Measurements from ENCODE around the gene HSPA12B. TPM values are rescaled to one million over a fixed set of nuclear protein-coding genes. Genes with fewer than 3 reads are reported as not detected.
A peak's percentile ranks its signal among the peaks of the same experiment; 100 is the strongest.

Gene HSPA12B
- total and polyA plus RNA-seq, 2 of the 13 experiments (the other 11 are each of a cell fraction or from before 2014, with no cell fraction given): 0.01 TPM; not detected in 1

DNA sequence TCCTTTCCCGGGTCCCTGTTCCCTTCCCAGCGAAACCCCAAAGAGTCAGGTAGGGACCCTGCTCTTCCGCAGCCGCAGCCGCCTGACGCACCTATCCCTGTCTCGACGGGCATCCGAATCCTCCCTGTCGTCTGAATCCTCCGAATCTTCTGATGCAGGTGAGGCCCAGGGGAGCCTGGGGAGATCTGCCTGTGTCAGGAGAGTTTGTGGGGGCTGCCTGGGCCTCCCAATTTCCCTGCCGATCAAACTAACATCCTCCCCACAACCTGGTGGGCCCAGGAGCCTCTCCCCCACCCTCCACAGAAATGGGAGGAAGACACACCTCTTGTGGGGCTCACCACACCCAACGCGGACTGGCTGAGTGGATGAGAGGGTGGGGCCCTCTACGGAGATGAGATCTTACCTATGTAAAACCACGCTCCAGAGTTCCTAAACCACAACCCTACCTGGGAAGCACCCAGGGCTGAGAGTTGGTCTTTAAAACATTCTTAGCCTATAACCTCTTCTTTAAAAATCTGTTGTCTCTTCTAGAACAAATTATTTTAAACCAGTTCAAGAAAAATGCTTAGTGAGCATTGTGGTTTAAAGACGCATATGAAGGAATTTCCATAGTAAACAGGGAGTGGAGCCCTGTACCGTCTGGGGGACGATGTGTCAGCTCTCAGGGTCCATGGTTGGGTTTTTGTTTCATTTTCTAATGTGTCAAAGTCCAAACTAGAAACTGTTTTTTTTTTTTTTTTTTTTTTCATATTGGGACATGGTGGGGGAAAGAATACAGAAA is 65.3 kb downstream of the HSPA12B start (continued):
- TF ChIP-seq, protein P1, sequence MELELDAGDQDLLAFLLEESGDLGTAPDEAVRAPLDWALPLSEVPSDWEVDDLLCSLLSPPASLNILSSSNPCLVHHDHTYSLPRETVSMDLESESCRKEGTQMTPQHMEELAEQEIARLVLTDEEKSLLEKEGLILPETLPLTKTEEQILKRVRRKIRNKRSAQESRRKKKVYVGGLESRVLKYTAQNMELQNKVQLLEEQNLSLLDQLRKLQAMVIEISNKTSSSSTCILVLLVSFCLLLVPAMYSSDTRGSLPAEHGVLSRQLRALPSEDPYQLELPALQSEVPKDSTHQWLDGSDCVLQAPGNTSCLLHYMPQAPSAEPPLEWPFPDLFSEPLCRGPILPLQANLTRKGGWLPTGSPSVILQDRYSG (CRISPR knock-in tag; IDR thresholded peaks at IDR 0.05): no peak
- TF ChIP-seq SMAD1 (CRISPR knock-in tag; IDR thresholded peaks at IDR 0.05; ENCODE audit: borderline replicate concordance, low read depth) (peak; percentile 46; the same call in 1 of the 2 replicates), SOX6 (IDR thresholded peaks at IDR 0.05) (no peak), SOX6 (CRISPR knock-in tag; IDR thresholded peaks at IDR 0.05) (no peak), HOXA3 (CRISPR knock-in tag; IDR thresholded peaks at IDR 0.05) (no peak), NONO (IDR thresholded peaks at IDR 0.05) (no peak), NONO (CRISPR knock-in tag; conservative IDR thresholded peaks at IDR 0.05) (no peak), ZSCAN9 (CRISPR knock-in tag; IDR thresholded peaks at IDR 0.05; ENCODE audit: borderline replicate concordance) (0 out of 2 replicates have a peak, but pooled peaks have one; percentile 17), ZNF235 (CRISPR knock-in tag; IDR thresholded peaks at IDR 0.05; ENCODE audit: borderline replicate concordance) (no peak), THAP11 (CRISPR knock-in tag; IDR thresholded peaks at IDR 0.05) (0 out of 2 replicates have a peak, but pooled peaks have one; percentile 24), CHD4 (IDR thresholded peaks at IDR 0.05; ENCODE audit: borderline replicate concordance, low read length) (no peak), PCBP2 (optimal IDR thresholded peaks at IDR 0.05; ENCODE audit: low read depth, low read length, poor library complexity, severe bottlenecking) (no peak), KLF6 (CRISPR knock-in tag; IDR thresholded peaks at IDR 0.05) (no peak), GABPA (IDR thresholded peaks at IDR 0.05; ENCODE audit: low read depth, low read length) (no peak), GABPA (CRISPR knock-in tag; IDR thresholded peaks at IDR 0.05; ENCODE audit: low read depth) (no peak), ADNP (CRISPR knock-in tag; IDR thresholded peaks at IDR 0.05) (no peak), ZNF30 (CRISPR knock-in tag; IDR thresholded peaks at IDR 0.05) (no peak)
- TF ChIP-seq, protein P2, sequence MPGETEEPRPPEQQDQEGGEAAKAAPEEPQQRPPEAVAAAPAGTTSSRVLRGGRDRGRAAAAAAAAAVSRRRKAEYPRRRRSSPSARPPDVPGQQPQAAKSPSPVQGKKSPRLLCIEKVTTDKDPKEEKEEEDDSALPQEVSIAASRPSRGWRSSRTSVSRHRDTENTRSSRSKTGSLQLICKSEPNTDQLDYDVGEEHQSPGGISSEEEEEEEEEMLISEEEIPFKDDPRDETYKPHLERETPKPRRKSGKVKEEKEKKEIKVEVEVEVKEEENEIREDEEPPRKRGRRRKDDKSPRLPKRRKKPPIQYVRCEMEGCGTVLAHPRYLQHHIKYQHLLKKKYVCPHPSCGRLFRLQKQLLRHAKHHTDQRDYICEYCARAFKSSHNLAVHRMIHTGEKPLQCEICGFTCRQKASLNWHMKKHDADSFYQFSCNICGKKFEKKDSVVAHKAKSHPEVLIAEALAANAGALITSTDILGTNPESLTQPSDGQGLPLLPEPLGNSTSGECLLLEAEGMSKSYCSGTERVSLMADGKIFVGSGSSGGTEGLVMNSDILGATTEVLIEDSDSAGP (CRISPR knock-in tag; IDR thresholded peaks at IDR 0.05; ENCODE audit: borderline replicate concordance): no peak
- TF ChIP-seq, protein P3, sequence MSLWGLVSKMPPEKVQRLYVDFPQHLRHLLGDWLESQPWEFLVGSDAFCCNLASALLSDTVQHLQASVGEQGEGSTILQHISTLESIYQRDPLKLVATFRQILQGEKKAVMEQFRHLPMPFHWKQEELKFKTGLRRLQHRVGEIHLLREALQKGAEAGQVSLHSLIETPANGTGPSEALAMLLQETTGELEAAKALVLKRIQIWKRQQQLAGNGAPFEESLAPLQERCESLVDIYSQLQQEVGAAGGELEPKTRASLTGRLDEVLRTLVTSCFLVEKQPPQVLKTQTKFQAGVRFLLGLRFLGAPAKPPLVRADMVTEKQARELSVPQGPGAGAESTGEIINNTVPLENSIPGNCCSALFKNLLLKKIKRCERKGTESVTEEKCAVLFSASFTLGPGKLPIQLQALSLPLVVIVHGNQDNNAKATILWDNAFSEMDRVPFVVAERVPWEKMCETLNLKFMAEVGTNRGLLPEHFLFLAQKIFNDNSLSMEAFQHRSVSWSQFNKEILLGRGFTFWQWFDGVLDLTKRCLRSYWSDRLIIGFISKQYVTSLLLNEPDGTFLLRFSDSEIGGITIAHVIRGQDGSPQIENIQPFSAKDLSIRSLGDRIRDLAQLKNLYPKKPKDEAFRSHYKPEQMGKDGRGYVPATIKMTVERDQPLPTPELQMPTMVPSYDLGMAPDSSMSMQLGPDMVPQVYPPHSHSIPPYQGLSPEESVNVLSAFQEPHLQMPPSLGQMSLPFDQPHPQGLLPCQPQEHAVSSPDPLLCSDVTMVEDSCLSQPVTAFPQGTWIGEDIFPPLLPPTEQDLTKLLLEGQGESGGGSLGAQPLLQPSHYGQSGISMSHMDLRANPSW (CRISPR knock-in tag; IDR thresholded peaks at IDR 0.05; ENCODE audit: borderline replicate concordance): no peak
- TF ChIP-seq, protein P4, sequence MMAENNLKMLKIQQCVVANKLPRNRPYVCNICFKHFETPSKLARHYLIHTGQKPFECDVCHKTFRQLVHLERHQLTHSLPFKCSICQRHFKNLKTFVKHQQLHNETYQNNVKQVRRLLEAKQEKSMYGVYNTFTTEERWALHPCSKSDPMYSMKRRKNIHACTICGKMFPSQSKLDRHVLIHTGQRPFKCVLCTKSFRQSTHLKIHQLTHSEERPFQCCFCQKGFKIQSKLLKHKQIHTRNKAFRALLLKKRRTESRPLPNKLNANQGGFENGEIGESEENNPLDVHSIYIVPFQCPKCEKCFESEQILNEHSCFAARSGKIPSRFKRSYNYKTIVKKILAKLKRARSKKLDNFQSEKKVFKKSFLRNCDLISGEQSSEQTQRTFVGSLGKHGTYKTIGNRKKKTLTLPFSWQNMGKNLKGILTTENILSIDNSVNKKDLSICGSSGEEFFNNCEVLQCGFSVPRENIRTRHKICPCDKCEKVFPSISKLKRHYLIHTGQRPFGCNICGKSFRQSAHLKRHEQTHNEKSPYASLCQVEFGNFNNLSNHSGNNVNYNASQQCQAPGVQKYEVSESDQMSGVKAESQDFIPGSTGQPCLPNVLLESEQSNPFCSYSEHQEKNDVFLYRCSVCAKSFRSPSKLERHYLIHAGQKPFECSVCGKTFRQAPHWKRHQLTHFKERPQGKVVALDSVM (CRISPR knock-in tag; IDR thresholded peaks at IDR 0.05): no peak

Measured in HepG2 (cell line).